HepG2 (cell line): Measurements from ENCODE around the gene SLC25A23. TPM values are rescaled to one million over a fixed set of nuclear protein-coding genes. Genes with fewer than 3 reads are reported as not detected.

Source experiments
- FOXA3 ChIP-seq: IDR thresholded peaks from 2 replicates; pipeline ENCODE4 v1.6.1; 2016; ENCODE audit warnings: missing genetic modification reagents, missing compliant biosample characterization
- HDAC1 ChIP-seq: sonication (generic); formaldehyde crosslinking; IDR thresholded peaks from 2 replicates; pipeline ENCODE4 v1.5.1; 2020; ENCODE audit warnings: mild to moderate bottlenecking, missing genetic modification reagents
- KDM1A ChIP-seq: IDR thresholded peaks from 2 replicates; pipeline ENCODE4 v1.6.1; 2016; ENCODE audit warnings: missing compliant biosample characterization
- RARA ChIP-seq: IDR thresholded peaks from 2 replicates; pipeline ENCODE4 v1.6.1; 2016; ENCODE audit warnings: missing genetic modification reagents, missing compliant biosample characterization
- RCOR2 ChIP-seq: IDR thresholded peaks from 2 replicates; pipeline ENCODE4 v1.6.1; 2016; ENCODE audit warnings: missing biosample characterization, missing genetic modification reagents
- SMAD3 ChIP-seq: sonication (generic); formaldehyde crosslinking; IDR thresholded peaks from 2 replicates; pipeline ENCODE4 v1.4.0; 2020; ENCODE audit warnings: missing genetic modification reagents
- ZMYM3 ChIP-seq: sonication (generic); formaldehyde crosslinking; IDR thresholded peaks from 2 replicates; pipeline ENCODE4 v1.5.1; 2020; ENCODE audit warnings: mild to moderate bottlenecking, missing genetic modification reagents
- ZNF205 ChIP-seq: IDR thresholded peaks from 2 replicates; pipeline ENCODE4 v1.6.1; 2018; ENCODE audit warnings: missing biosample characterization, missing genetic modification reagents
- ZNF629 ChIP-seq: sonication (generic); formaldehyde crosslinking; conservative IDR thresholded peaks from 2 replicates; pipeline ENCODE4 v1.5.0; 2020; ENCODE audit warnings: missing genetic modification reagents
- polyA plus RNA-seq, 8 experiments: library from polyadenylated mRNA; depleted of rRNA in 3 of 8; stranded (reverse) in 7 of 8; unstranded in 1 of 8; fragments of >200 nt; fragmentation: Illumina TruSeq in 4 of 8; extraction: Trizol in 4 of 8; gene quantifications; 2 replicates each; pipeline versions ENCODE4 v1.2.1 to v1.2.3, GENCODE V29; 2011 to 2016; ENCODE audit warnings: low read depth in 4 of 8, missing spikeins in 1 of 8, mixed read lengths in 1 of 8; ENCODE audit not compliant: insufficient read depth in 1 of 8
- total RNA-seq, 5 experiments: library from RNA; depleted of rRNA; stranded (reverse); fragments of >200 nt; fragmentation: Illumina TruSeq; extraction: Trizol; gene quantifications; 2 replicates each; pipeline ENCODE4 v1.2.3, GENCODE V29; 2016; ENCODE audit warnings: low read depth in 1 of 5
- TF ChIP-seq, protein P1 (sequence below): IDR thresholded peaks from 2 replicates; pipeline ENCODE4 v1.6.1; 2018; ENCODE audit warnings: missing genetic modification reagents, mild to moderate bottlenecking, missing compliant biosample characterization
- TF ChIP-seq, protein P2 (sequence below): fragments of 450-650 bp; IDR thresholded peaks from 2 replicates; pipeline ENCODE4 v1.6.1; 2016

Gene SLC25A23
- total and polyA plus RNA-seq, 2 of the 13 experiments (the other 11 are each of a cell fraction or from before 2014, with no cell fraction given): 12.4 to 15.2 TPM

DNA sequence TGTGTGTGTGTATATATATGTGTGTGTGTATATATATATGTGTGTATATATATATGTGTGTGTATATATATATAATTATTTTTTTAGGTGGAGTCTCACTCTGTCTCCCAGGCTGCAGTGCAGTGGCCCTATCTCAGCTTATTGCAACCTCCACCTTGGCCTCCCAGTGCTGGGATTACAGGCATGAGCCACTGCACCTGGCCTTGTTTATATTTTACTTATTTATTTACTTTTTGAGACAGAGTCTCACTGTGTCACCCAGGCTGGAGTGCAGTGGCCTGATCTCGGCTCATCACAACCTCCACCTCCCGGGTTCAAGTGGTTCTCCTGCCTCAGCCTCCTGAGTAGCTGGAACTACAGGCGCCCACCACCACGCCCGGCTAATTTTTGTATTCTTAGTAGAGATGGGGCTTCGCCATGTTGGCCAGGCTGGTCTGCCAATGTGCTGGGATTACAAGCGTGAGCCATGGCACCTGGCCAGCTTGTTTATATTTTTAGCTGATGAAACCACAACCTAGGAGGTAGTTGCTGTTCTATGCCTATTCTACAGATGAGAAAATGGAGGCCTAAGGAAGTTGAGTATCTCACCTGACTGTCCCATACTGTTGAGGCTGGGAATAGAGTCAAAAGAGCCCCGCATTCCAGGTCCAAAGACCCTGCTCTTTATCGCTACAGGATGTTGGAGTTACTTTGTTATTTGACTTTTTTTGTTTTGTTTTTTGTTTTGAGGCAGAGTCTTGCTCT, 48.6 kb upstream of the SLC25A23 start (continued):
- TF ChIP-seq SMAD3 (CRISPR knock-in tag) (0 out of 2 replicates have a peak, but pooled peaks have one; percentile 43), RARA (CRISPR knock-in tag) (0 out of 2 replicates have a peak, but pooled peaks have one; percentile 13), ZNF205 (CRISPR knock-in tag) (peak; percentile 64), KDM1A (CRISPR knock-in tag) (0 out of 2 replicates have a peak, but pooled peaks have one; percentile 61), ZMYM3 (peak; percentile 92), RCOR2 (CRISPR knock-in tag) (0 out of 2 replicates have a peak, but pooled peaks have one; percentile 35), ZNF629 (peak; percentile 75), FOXA3 (peak; percentile 66), HDAC1 (CRISPR knock-in tag) (peak; percentile 52; the same call in 1 of the 2 replicates)
- TF ChIP-seq, protein P1, sequence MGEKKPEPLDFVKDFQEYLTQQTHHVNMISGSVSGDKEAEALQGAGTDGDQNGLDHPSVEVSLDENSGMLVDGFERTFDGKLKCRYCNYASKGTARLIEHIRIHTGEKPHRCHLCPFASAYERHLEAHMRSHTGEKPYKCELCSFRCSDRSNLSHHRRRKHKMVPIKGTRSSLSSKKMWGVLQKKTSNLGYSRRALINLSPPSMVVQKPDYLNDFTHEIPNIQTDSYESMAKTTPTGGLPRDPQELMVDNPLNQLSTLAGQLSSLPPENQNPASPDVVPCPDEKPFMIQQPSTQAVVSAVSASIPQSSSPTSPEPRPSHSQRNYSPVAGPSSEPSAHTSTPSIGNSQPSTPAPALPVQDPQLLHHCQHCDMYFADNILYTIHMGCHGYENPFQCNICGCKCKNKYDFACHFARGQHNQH (CRISPR knock-in tag): peak; percentile 23; the same call in 1 of the 2 replicates
- TF ChIP-seq, protein P2, sequence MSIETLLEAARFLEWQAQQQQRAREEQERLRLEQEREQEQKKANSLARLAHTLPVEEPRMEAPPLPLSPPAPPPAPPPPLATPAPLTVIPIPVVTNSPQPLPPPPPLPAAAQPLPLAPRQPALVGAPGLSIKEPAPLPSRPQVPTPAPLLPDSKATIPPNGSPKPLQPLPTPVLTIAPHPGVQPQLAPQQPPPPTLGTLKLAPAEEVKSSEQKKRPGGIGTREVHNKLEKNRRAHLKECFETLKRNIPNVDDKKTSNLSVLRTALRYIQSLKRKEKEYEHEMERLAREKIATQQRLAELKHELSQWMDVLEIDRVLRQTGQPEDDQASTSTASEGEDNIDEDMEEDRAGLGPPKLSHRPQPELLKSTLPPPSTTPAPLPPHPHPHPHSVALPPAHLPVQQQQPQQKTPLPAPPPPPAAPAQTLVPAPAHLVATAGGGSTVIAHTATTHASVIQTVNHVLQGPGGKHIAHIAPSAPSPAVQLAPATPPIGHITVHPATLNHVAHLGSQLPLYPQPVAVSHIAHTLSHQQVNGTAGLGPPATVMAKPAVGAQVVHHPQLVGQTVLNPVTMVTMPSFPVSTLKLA: peak; percentile 12; the same call in 1 of the 2 replicates
